OCI-LY7 (cell line): ENCODE results near the gene COL2A1. TPM values are rescaled to one million over a fixed set of nuclear protein-coding genes. Genes with fewer than 3 reads are reported as not detected.

Source experiments
- BruUV-seq: library from RNA; stranded (reverse); fragments of 400-500 nt; replicated peaks from 2 replicates; lab custom pipeline; 2021; lab: Mats Ljungman, UMichigan
- CTCF ChIA-PET: fragments of 300-600 bp; sonication (Branson Sonifier 250); formaldehyde crosslinking; loops from one replicate; lab custom pipeline; 2022; ENCODE audit warnings: antibody characterized with exemption; ENCODE audit not compliant: unreplicated experiment; lab: Charles Lee
- POLR2A ChIA-PET: fragments of 300-600 bp; sonication (Branson Sonifier 250); formaldehyde crosslinking; loops from one replicate; lab custom pipeline; 2022; ENCODE audit warnings: antibody characterized with exemption; lab: Charles Lee
- DNase-seq: peaks from one replicate; pipeline ENCODE4 v3.0.0-alpha.2; 2015; ENCODE audit warnings: low spot score
- H2AFZ ChIP-seq: fragments of 200-600 bp; sonication (generic), shearing (Covaris generic); 2 replicates; pipeline ENCODE4 v1.6.1; 2014; ENCODE audit warnings: mild to moderate bottlenecking, antibody characterized with exemption, low read length, moderate library complexity
- H3K27ac ChIP-seq: fragments of 200-600 bp; sonication (generic); 2 replicates; pipeline ENCODE4 v1.5.1; 2014; ENCODE audit warnings: mixed run types, low read depth, mild to moderate bottlenecking, moderate library complexity, low read length, inconsistent platforms; ENCODE audit not compliant: poor library complexity, severe bottlenecking
- H3K36me3 ChIP-seq: fragments of 200-600 bp; sonication (generic); 2 replicates; pipeline ENCODE4 v1.6.1; 2014; ENCODE audit warnings: mild to moderate bottlenecking, antibody characterized with exemption, low read length, moderate library complexity, mixed read lengths; ENCODE audit not compliant: insufficient read depth
- H3K4me1 ChIP-seq: fragments of 200-600 bp; sonication (generic); 2 replicates; pipeline ENCODE4 v1.5.1; 2014; ENCODE audit warnings: mild to moderate bottlenecking, low read length; ENCODE audit not compliant: insufficient read depth, poor library complexity, severe bottlenecking
- H3K4me2 ChIP-seq: fragments of 200-600 bp; sonication (generic); 2 replicates; pipeline ENCODE4 v1.6.1; 2014; ENCODE audit warnings: mild to moderate bottlenecking, low read length
- H3K4me3 ChIP-seq: fragments of 200-600 bp; sonication (generic); 2 replicates; pipeline ENCODE4 v1.5.1; 2014; ENCODE audit warnings: mild to moderate bottlenecking, low read depth, low read length; ENCODE audit not compliant: poor library complexity, severe bottlenecking
- H3K79me2 ChIP-seq: fragments of 200-600 bp; sonication (generic); 2 replicates; pipeline ENCODE4 v1.6.1; 2016; ENCODE audit warnings: low read depth, mild to moderate bottlenecking, low read length, moderate library complexity, mixed read lengths; ENCODE audit not compliant: insufficient read depth
- H3K9me2 ChIP-seq: fragments of 200-600 bp; sonication (generic); 2 replicates; pipeline ENCODE4 v1.6.1; 2016; ENCODE audit warnings: mild to moderate bottlenecking, low read length, mixed read lengths; ENCODE audit not compliant: insufficient read depth
- H3K9me3 ChIP-seq: fragments of 200-600 bp; sonication (generic); 2 replicates; pipeline ENCODE4 v1.6.1; 2014; ENCODE audit warnings: mild to moderate bottlenecking, mixed run types, low read length, mixed read lengths
- H4K20me1 ChIP-seq: fragments of 200-600 bp; sonication (generic); 2 replicates; pipeline ENCODE4 v1.6.1; 2014; ENCODE audit warnings: mild to moderate bottlenecking, antibody characterized with exemption, low read length, moderate library complexity, mixed read lengths; ENCODE audit not compliant: insufficient read depth
- CTCF ChIP-seq: fragments of 200-600 bp; sonication (generic); conservative IDR thresholded peaks from 2 replicates; pipeline ENCODE4 v1.5.1; 2014; ENCODE audit warnings: mild to moderate bottlenecking, antibody characterized with exemption, low read length, moderate library complexity, mixed read lengths
- EZH2phosphoT487 ChIP-seq: fragments of 200-600 bp; sonication (generic); IDR thresholded peaks from 2 replicates; pipeline ENCODE4 v1.6.1; 2018; ENCODE audit warnings: low read depth, borderline replicate concordance, mild to moderate bottlenecking, mixed run types, antibody characterized with exemption, low read length, moderate library complexity, mixed read lengths
- intact Hi-C: fragments of 100-400 bp; cut with micrococcal nuclease; formaldehyde crosslinking; loops from one replicate; pipeline ENCODE4 v1.10.0; 2022; ENCODE audit not compliant: unreplicated experiment
- total RNA-seq, 2 experiments: library from RNA; depleted of rRNA in 1 of 2; stranded (reverse); fragments of >200 nt in 1 of 2; shearing (Covaris generic) in 1 of 2; gene quantifications; 2 replicates each; pipeline ENCODE4 v1.2.3, GENCODE V29; 2014 to 2022

The COL2A1 gene
- total RNA-seq, 2 experiments from 2014 or later, result 0.08 TPM; not detected in 1

- TF ChIP-seq EZH2phosphoT487 (no peak), CTCF (no peak)
- no peaks in the 10 kb centered on the region for H3K36me3 ChIP-seq
- BruUV-seq, result no TSS peak
- no peaks in the 10 kb centered on the region for H4K20me1 ChIP-seq
- ChIA-PET CTCF (no interaction called here), POLR2A (interaction anchor here (0.8 to 1.8 kb wide), 2 partner anchors 28 to 169 kb away, joined by 3 to 5 read pairs; partner anchors contain the start of gene ASB8)
- no peak overlapping the region for H3K4me2 ChIP-seq
- no peaks in the 10 kb centered on the region for H3K79me2 ChIP-seq
- DNase-seq, result no peak
- H2AFZ ChIP-seq, result no peak overlapping the region
- H3K4me3 ChIP-seq, result no peak overlapping the region
- H3K27ac ChIP-seq, result no peak overlapping the region
- H3K9me3 ChIP-seq, result no peaks in the 10 kb centered on the region
- intact Hi-C loops, result no loop called here
- no peaks in the 10 kb centered on the region for H3K9me2 ChIP-seq
- peaks cover 24% of the 10 kb centered on the region for H3K4me1 ChIP-seq
Measured at GRCh38 chr12:47988073-47989022, 15.9 kb downstream of the COL2A1 start.

- no peak overlapping the region for H3K27ac ChIP-seq
- peaks cover 24% of the 10 kb centered on the region for H3K4me1 ChIP-seq
- no TSS peak for BruUV-seq
- H2AFZ ChIP-seq, result no peak overlapping the region
- no peak overlapping the region for H3K4me3 ChIP-seq
- no peak for DNase-seq
- H3K79me2 ChIP-seq, result no peaks in the 10 kb centered on the region
- ChIA-PET CTCF (no interaction called here), POLR2A (interaction anchor here (0.8 to 1.8 kb wide), 2 partner anchors 27 to 170 kb away, joined by 3 to 5 read pairs; partner anchors contain the start of gene ASB8)
- H3K36me3 ChIP-seq, result no peaks in the 10 kb centered on the region
- no peaks in the 10 kb centered on the region for H3K9me3 ChIP-seq
- no peaks in the 10 kb centered on the region for H3K9me2 ChIP-seq
- no peaks in the 10 kb centered on the region for H4K20me1 ChIP-seq
- no peak overlapping the region for H3K4me2 ChIP-seq
- intact Hi-C loops, result no loop called here
- TF ChIP-seq EZH2phosphoT487, result no peak
- no peak for TF ChIP-seq CTCF
Measured at GRCh38 chr12:47987411-47988072, 16.7 kb downstream of the COL2A1 start.
